IMR-90 (cell line): ENCODE results near the gene OR4F6. TPM values are rescaled to one million over a fixed set of nuclear protein-coding genes. Genes with fewer than 3 reads are reported as not detected.

Source experiments
- ATAC-seq: fragments of 200-7000 bp; cut with Tn5 transposase; 2 replicates; pipeline ENCODE4 v1.9.1; 2020; ENCODE audit warnings: low read depth, mild to moderate bottlenecking, moderate library complexity
- BruUV-seq: library from RNA; stranded (reverse); fragments of 400-500 nt; replicated peaks from 2 replicates; lab custom pipeline; 2021; lab: Mats Ljungman, UMichigan
- CTCF ChIA-PET: fragments of 300-600 bp; formaldehyde crosslinking; extraction: SDS; loops from one replicate; lab custom pipeline; 2021; ENCODE audit warnings: antibody characterized with exemption; lab: Yijun Ruan, JAX
- POLR2A ChIA-PET: fragments of 300-600 bp; sonication (Branson Sonifier 250); formaldehyde crosslinking; loops from one replicate; lab custom pipeline; 2022; ENCODE audit warnings: antibody characterized with exemption; ENCODE audit not compliant: unreplicated experiment; lab: Charles Lee
- DNase-seq: peaks from one replicate; pipeline ENCODE4 v3.0.0; 2013
- H2AFZ ChIP-seq: replicated peaks from 2 replicates; pipeline ENCODE3; 2013; ENCODE audit warnings: low read length, mild to moderate bottlenecking; ENCODE audit not compliant: poor library complexity
- H2AK5ac ChIP-seq: 2 replicates; pipeline ENCODE4 v1.6.1; 2013; ENCODE audit warnings: low read depth, low read length, inconsistent platforms
- H2AK9ac ChIP-seq: replicated peaks from 2 replicates; pipeline ENCODE3; 2013; ENCODE audit warnings: mild to moderate bottlenecking, low read depth, low read length, moderate library complexity; ENCODE audit not compliant: poor library complexity
- H2BK120ac ChIP-seq: 2 replicates; pipeline ENCODE4 v1.6.1; 2013; ENCODE audit warnings: low read depth, low read length, inconsistent platforms
- H2BK15ac ChIP-seq: 3 replicates; pipeline ENCODE4 v1.6.1; 2013; ENCODE audit warnings: low read depth, low read length, inconsistent platforms
- H2BK20ac ChIP-seq: 2 replicates; pipeline ENCODE4 v1.6.1; 2013; ENCODE audit warnings: low read depth, mild to moderate bottlenecking, inconsistent platforms, low read length, moderate library complexity
- H2BK5ac ChIP-seq: 2 replicates; pipeline ENCODE4 v1.6.1; 2013; ENCODE audit warnings: mild to moderate bottlenecking, low read depth, low read length, inconsistent platforms; ENCODE audit not compliant: poor library complexity, severe bottlenecking
- H3K14ac ChIP-seq: replicated peaks from 2 replicates; pipeline ENCODE4 v1.6.1; 2013; ENCODE audit warnings: low read depth, low read length, inconsistent platforms
- H3K18ac ChIP-seq: 2 replicates; pipeline ENCODE4 v1.6.1; 2013; ENCODE audit warnings: low read depth, low read length, control low read depth
- H3K23ac ChIP-seq: 2 replicates; pipeline ENCODE4 v1.6.1; 2013; ENCODE audit warnings: low read depth, low read length, inconsistent platforms
- H3K27ac ChIP-seq: 2 replicates; pipeline ENCODE4 v1.5.1; 2013; ENCODE audit warnings: mild to moderate bottlenecking, control low read depth, low read length; ENCODE audit not compliant: insufficient read depth
- H3K27me3 ChIP-seq: 2 replicates; pipeline ENCODE4 v1.6.1; 2013; ENCODE audit warnings: low read length; ENCODE audit not compliant: control insufficient read depth, insufficient read depth
- H3K36me3 ChIP-seq: 2 replicates; pipeline ENCODE4 v1.6.1; 2013; ENCODE audit warnings: low read length, mixed read lengths; ENCODE audit not compliant: control insufficient read depth, insufficient read depth
- H3K4ac ChIP-seq: 2 replicates; pipeline ENCODE4 v1.6.1; 2013; ENCODE audit warnings: low read depth, low read length, inconsistent platforms
- H3K4me1 ChIP-seq: 2 replicates; pipeline ENCODE4 v1.6.1; 2013; ENCODE audit warnings: low read length, mixed read lengths; ENCODE audit not compliant: control insufficient read depth, insufficient read depth
- H3K4me2 ChIP-seq: 2 replicates; pipeline ENCODE4 v1.6.1; 2013; ENCODE audit warnings: low read depth, mild to moderate bottlenecking, control low read depth, low read length, moderate library complexity
- H3K4me3 ChIP-seq: 2 replicates; pipeline ENCODE4 v1.5.1; 2013; ENCODE audit warnings: low read depth, mild to moderate bottlenecking, control low read depth, low read length, moderate library complexity; ENCODE audit not compliant: insufficient read depth
- H3K56ac ChIP-seq: 2 replicates; pipeline ENCODE4 v1.6.1; 2013; ENCODE audit warnings: low read length, inconsistent platforms; ENCODE audit not compliant: insufficient read depth; ENCODE audit errors: extremely low read depth
- H3K79me1 ChIP-seq, 2 experiments: 2 replicates each; pipeline ENCODE4 v1.6.1; 2013; ENCODE audit warnings: low read length in 2 of 2, inconsistent platforms in 1 of 2, low read depth in 1 of 2
- H3K9ac ChIP-seq: 2 replicates; pipeline ENCODE4 v1.6.1; 2013; ENCODE audit warnings: low read depth, low read length, control low read depth
- H3K9me1 ChIP-seq: 2 replicates; pipeline ENCODE4 v1.6.1; 2013; ENCODE audit warnings: low read length, inconsistent platforms; ENCODE audit not compliant: insufficient read depth
- H3K9me3 ChIP-seq: 2 replicates; pipeline ENCODE4 v1.6.1; 2013; ENCODE audit warnings: low read length; ENCODE audit not compliant: control insufficient read depth, insufficient read depth
- H4K20me1 ChIP-seq: 2 replicates; pipeline ENCODE4 v1.6.1; 2013; ENCODE audit warnings: low read length, inconsistent platforms; ENCODE audit not compliant: insufficient read depth
- H4K5ac ChIP-seq: 2 replicates; pipeline ENCODE4 v1.6.1; 2013; ENCODE audit warnings: mild to moderate bottlenecking, low read depth, low read length, control low read depth
- H4K8ac ChIP-seq, 2 experiments: 2 replicates each; pipeline ENCODE4 v1.6.1; 2013; ENCODE audit warnings: low read depth in 2 of 2, low read length in 2 of 2, control low read depth in 1 of 2, inconsistent platforms in 1 of 2
- H4K91ac ChIP-seq: 2 replicates; pipeline ENCODE4 v1.6.1; 2013; ENCODE audit warnings: low read depth, low read length, inconsistent platforms; ENCODE audit not compliant: insufficient read depth
- BHLHE40 ChIP-seq: fragments of 150-350 bp; IDR thresholded peaks from 2 replicates; pipeline ENCODE4 v1.6.1; 2016; ENCODE audit warnings: mild to moderate bottlenecking, low read depth, low read length
- CEBPB ChIP-seq: IDR thresholded peaks from 2 replicates; pipeline ENCODE4 v1.6.1; 2012; ENCODE audit warnings: low read depth, low read length, improper control_type of control experiment
- CHD1 ChIP-seq: IDR thresholded peaks from 2 replicates; pipeline ENCODE4 v1.6.1; 2012; ENCODE audit warnings: low read depth, low read length, improper control_type of control experiment
- CTCF ChIP-seq: conservative IDR thresholded peaks from 2 replicates; pipeline ENCODE4 v1.5.1; 2012; ENCODE audit warnings: mild to moderate bottlenecking, low read depth, low read length, improper control_type of control experiment
- ELK1 ChIP-seq: fragments of 150-350 bp; IDR thresholded peaks from 2 replicates; pipeline ENCODE4 v1.6.1; 2016; ENCODE audit warnings: low read depth, mild to moderate bottlenecking, low read length, moderate library complexity, borderline replicate concordance
- MAFK ChIP-seq: IDR thresholded peaks from 2 replicates; pipeline ENCODE4 v1.6.1; 2012; ENCODE audit warnings: low read depth, low read length, improper control_type of control experiment
- MAZ ChIP-seq: IDR thresholded peaks from 2 replicates; pipeline ENCODE4 v1.6.1; 2012; ENCODE audit warnings: low read depth, mild to moderate bottlenecking, low read length, improper control_type of control experiment, moderate library complexity, borderline replicate concordance
- MXI1 ChIP-seq: IDR thresholded peaks from 2 replicates; pipeline ENCODE4 v1.6.1; 2012; ENCODE audit warnings: low read depth, mild to moderate bottlenecking, low read length, moderate library complexity, borderline replicate concordance
- NFE2L2 ChIP-seq: fragments of 150-350 bp; IDR thresholded peaks from 2 replicates; pipeline ENCODE4 v1.6.1; 2016; ENCODE audit warnings: low read depth, mild to moderate bottlenecking, low read length
- POLR2A ChIP-seq: IDR thresholded peaks from 2 replicates; pipeline ENCODE4 v1.6.1; 2012; ENCODE audit warnings: mild to moderate bottlenecking, low read depth, low read length
- RAD21 ChIP-seq: IDR thresholded peaks from 2 replicates; pipeline ENCODE4 v1.6.1; 2012; ENCODE audit warnings: low read length, improper control_type of control experiment
- RCOR1 ChIP-seq: IDR thresholded peaks from 2 replicates; pipeline ENCODE4 v1.6.1; 2012; ENCODE audit warnings: mild to moderate bottlenecking, low read length, improper control_type of control experiment; ENCODE audit not compliant: insufficient replicate concordance
- RFX5 ChIP-seq: IDR thresholded peaks from 2 replicates; pipeline ENCODE4 v1.8.0; 2012; ENCODE audit warnings: low read depth, mild to moderate bottlenecking, low read length, moderate library complexity
- dilution Hi-C: fragments of 300-500 bp; cut with HindIII; formaldehyde crosslinking; loops from one replicate; pipeline ENCODE4 v1.14.3; 2018; ENCODE audit warnings: low sequenced_read_pairs; ENCODE audit not compliant: unreplicated experiment
- in situ Hi-C: fragments of 300-500 bp; cut with MboI; formaldehyde crosslinking; loops from 3 replicates; pipeline ENCODE4 v1.14.3; 2019; ENCODE audit warnings: low sequenced_read_pairs, inconsistent platforms, mixed read lengths
- intact Hi-C: fragments of 100-400 bp; cut with micrococcal nuclease; formaldehyde crosslinking; loops from 2 replicates; pipeline ENCODE4 v1.10.0; 2022
- polyA plus RNA-seq, 3 experiments: library from polyadenylated mRNA; depleted of rRNA; stranded (reverse); fragments of >200 nt; gene quantifications; 2 replicates each; pipeline ENCODE4 v1.2.3, GENCODE V29; 2012; ENCODE audit warnings: low replicate concordance in 1 of 3
- total RNA-seq: library from RNA; depleted of rRNA; stranded (reverse); fragments of >200 nt; gene quantifications from 2 replicates; pipeline ENCODE4 v1.2.3, GENCODE V29; 2012

The OR4F6 gene
- total and polyA plus RNA-seq, 2 of the 4 experiments (the other 2 are of a cell fraction): not detected

- TF ChIP-seq MAZ (no peak), CEBPB (no peak), POLR2A (no peak), RCOR1 (no peak), CTCF (no peak), BHLHE40 (no peak), MXI1 (no peak), MAFK (no peak), NFE2L2 (no peak), ELK1 (no peak), RAD21 (no peak), RFX5 (no peak), CHD1 (no peak)
- 0 out of 2 replicates have a peak, but pooled peaks cover 3% of the 10 kb centered on the region for H3K9me1 ChIP-seq
- no peaks in the 10 kb centered on the region for H4K20me1 ChIP-seq
- no peak within 1 kb of the TSS for H3K14ac ChIP-seq
- no peak within 1 kb of the TSS for H4K8ac ChIP-seq
- H4K5ac ChIP-seq: no peak within 1 kb of the TSS; the same call in 1 of the 2 replicates
- H2BK15ac ChIP-seq: no peak within 1 kb of the TSS
- no peak for DNase-seq
- no peak within 1 kb of the TSS for H4K91ac ChIP-seq
- 0 out of 2 replicates have a peak within 1 kb of the TSS, but pooled peaks have one; percentile 52 for H2AK5ac ChIP-seq
- H3K4ac ChIP-seq: no peak within 1 kb of the TSS
- H2BK20ac ChIP-seq: peak within 1 kb of the TSS; percentile 6; the same call in 1 of the 2 replicates
- H3K79me1 ChIP-seq: no peaks in the 10 kb centered on the region
- no peaks in the 10 kb centered on the region for H3K9me3 ChIP-seq
- in situ Hi-C loops: no loop called here
- H3K27me3 ChIP-seq: no peaks in the 10 kb centered on the region
- no peak within 1 kb of the TSS for H3K4me3 ChIP-seq
- POLR2A ChIA-PET: no interaction called here
- BruUV-seq: no TSS peak
- no peak within 1 kb of the TSS for H2AK9ac ChIP-seq
- H3K36me3 ChIP-seq: no peaks in the 10 kb centered on the region
- H3K56ac ChIP-seq: no peak within 1 kb of the TSS
- peak within 1 kb of the TSS; percentile 56 for H3K18ac ChIP-seq
- peak within 1 kb of the TSS; percentile 56 for H2BK120ac ChIP-seq
- intact Hi-C loops: no loop called here
- H2AFZ ChIP-seq: no peak within 1 kb of the TSS
- CTCF ChIA-PET: no interaction called here
- peak within 1 kb of the TSS; percentile 68 for H3K27ac ChIP-seq
- no peak within 1 kb of the TSS for H3K9ac ChIP-seq
- H3K4me1 ChIP-seq: peaks cover 8% of the 10 kb centered on the region
- no peak within 1 kb of the TSS for H3K4me2 ChIP-seq
- no peak within 1 kb of the TSS for H2BK5ac ChIP-seq
- no peak within 1 kb of the TSS for H3K23ac ChIP-seq
- ATAC-seq: no peak
- dilution Hi-C loops: no loop called here
Measured at GRCh38 chr15:101811902-101812301, 8.6 kb downstream of the OR4F6 start, which contains the start of gene OR4F15. Gene OR4F15 (plus strand): TSS chr15:101812202. CDS start chr15:101818187, 5,985 bp downstream.
